Tibial nerve (tissue), 4 donors: ENCODE measurements around the gene GPR37. TPM values are rescaled to one million over a fixed set of nuclear protein-coding genes. Genes with fewer than 3 reads are reported as not detected.
A peak's percentile ranks its signal among the peaks of the same experiment; 100 is the strongest.

Experiments
- DNase-seq, 2 donors: peaks; one replicate each; pipeline ENCODE4 v3.0.0-alpha.2; 2019; ENCODE audit warnings: low spot score in 2 of 2
- H3K27ac ChIP-seq, 4 donors: fragments of 200-600 bp; sonication (generic) in 3 of 4; one replicate each; pipeline ENCODE4 v1.5.1; 2017 to 2019; ENCODE audit warnings: mild to moderate bottlenecking in 1 of 4
- H3K27me3 ChIP-seq, 2 donors: fragments of 200-600 bp; sonication (generic) in 1 of 2; one replicate each; pipeline versions ENCODE4 v1.5.1 to v1.6.0; 2017 to 2019
- H3K36me3 ChIP-seq, 3 donors: fragments of 200-600 bp; sonication (generic); one replicate each; pipeline ENCODE4 v1.5.1; 2018 to 2019
- H3K4me1 ChIP-seq, 4 donors: fragments of 200-600 bp; sonication (generic) in 3 of 4; one replicate each; pipeline ENCODE4 v1.5.1; 2017 to 2019
- H3K4me3 ChIP-seq, 4 donors: fragments of 200-600 bp; sonication (generic) in 3 of 4; one replicate each; pipeline ENCODE4 v1.5.1; 2017 to 2019; ENCODE audit warnings: mild to moderate bottlenecking in 1 of 4, moderate library complexity in 1 of 4
- H3K9me3 ChIP-seq, 4 donors: fragments of 200-600 bp; sonication (generic) in 3 of 4; one replicate each; pipeline ENCODE4 v1.5.1; 2017 to 2019
- EP300 ChIP-seq, 2 donors: sonication (generic); formaldehyde crosslinking; IDR thresholded peaks; one replicate each; pipeline ENCODE4 v1.6.1; 2017; ENCODE audit warnings: antibody characterized with exemption in 2 of 2, mild to moderate bottlenecking in 1 of 2
- POLR2A ChIP-seq, 2 donors: fragments of 450-650 bp; IDR thresholded peaks; one replicate each; pipeline ENCODE4 v1.6.1; 2017; ENCODE audit warnings: antibody characterized with exemption in 2 of 2, mild to moderate bottlenecking in 2 of 2, moderate library complexity in 2 of 2
- WGBS, 2 donors: methylation state at CpG; one replicate each; pipeline ENCODE4 v1.1.5; 2018; 5-methylcytosine and 5-hydroxymethylcytosine counted together
- total RNA-seq, 4 donors: library from RNA; depleted of rRNA; stranded (reverse); fragments of >200 nt; gene quantifications; one replicate each; pipeline ENCODE4 v1.1.0, GENCODE V29; 2016
- TF ChIP-seq, protein P1 (sequence below), 5 experiments: fragments of 200-600 bp in 3 of 5; fragments of 450-650 bp in 2 of 5; sonication (generic) in 3 of 5; IDR thresholded peaks; one replicate each; pipeline ENCODE4 v1.5.1; 2016 to 2019; ENCODE audit warnings: antibody characterized with exemption in 5 of 5, mild to moderate bottlenecking in 3 of 5, moderate library complexity in 2 of 5

Gene GPR37
- total RNA-seq, 4 donors from 2014 or later, result 0.21 to 0.60 TPM; not detected in 2

- 1 to 4% methylated on average over 19 to 24 of the region's 26 CpGs for WGBS, 2 donors
- H3K27me3 ChIP-seq, result peaks cover 0 to 36% of the 10 kb centered on the region in 2 donors
- H3K36me3 ChIP-seq, result no peaks in the 10 kb centered on the region
- H3K4me3 ChIP-seq, result peak overlapping the region; percentile 28 to 52 (median 46)
- peaks cover 0 to 5% (median 0%) of the 10 kb centered on the region in 4 donors for H3K9me3 ChIP-seq
- no peak for DNase-seq
- peaks cover 0 to 27% (median 9%) of the 10 kb centered on the region in 4 donors for H3K4me1 ChIP-seq
- H3K27ac ChIP-seq, result no peak overlapping the region
- TF ChIP-seq POLR2A (IDR thresholded peaks at IDR 0.05), result no peak
- TF ChIP-seq, protein P1, sequence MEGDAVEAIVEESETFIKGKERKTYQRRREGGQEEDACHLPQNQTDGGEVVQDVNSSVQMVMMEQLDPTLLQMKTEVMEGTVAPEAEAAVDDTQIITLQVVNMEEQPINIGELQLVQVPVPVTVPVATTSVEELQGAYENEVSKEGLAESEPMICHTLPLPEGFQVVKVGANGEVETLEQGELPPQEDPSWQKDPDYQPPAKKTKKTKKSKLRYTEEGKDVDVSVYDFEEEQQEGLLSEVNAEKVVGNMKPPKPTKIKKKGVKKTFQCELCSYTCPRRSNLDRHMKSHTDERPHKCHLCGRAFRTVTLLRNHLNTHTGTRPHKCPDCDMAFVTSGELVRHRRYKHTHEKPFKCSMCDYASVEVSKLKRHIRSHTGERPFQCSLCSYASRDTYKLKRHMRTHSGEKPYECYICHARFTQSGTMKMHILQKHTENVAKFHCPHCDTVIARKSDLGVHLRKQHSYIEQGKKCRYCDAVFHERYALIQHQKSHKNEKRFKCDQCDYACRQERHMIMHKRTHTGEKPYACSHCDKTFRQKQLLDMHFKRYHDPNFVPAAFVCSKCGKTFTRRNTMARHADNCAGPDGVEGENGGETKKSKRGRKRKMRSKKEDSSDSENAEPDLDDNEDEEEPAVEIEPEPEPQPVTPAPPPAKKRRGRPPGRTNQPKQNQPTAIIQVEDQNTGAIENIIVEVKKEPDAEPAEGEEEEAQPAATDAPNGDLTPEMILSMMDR (IDR thresholded peaks at IDR 0.05), result no peak
- no peak for TF ChIP-seq EP300 (IDR thresholded peaks at IDR 0.05)
Observed at GRCh38 chr7:124764847-124765400, 668 bp downstream of the GPR37 start.

GRCh38 chr7:124764051-124764846, 1.3 kb downstream of the GPR37 start:
- Histone ChIP-seq H3K27me3 (peaks cover 0 to 36% of the 10 kb centered on the region in 2 donors), H3K9me3 (peaks cover 0 to 5% (median 0%) of the 10 kb centered on the region in 4 donors), H3K4me1 (peaks cover 0 to 27% (median 9%) of the 10 kb centered on the region in 4 donors), H3K4me3 (peak overlapping the region; percentile 13 to 52 (median 46)), H3K27ac (no peak overlapping the region), H3K36me3 (no peaks in the 10 kb centered on the region)
- 14 to 15% methylated on average over 30 to 47 of the region's 48 CpGs for WGBS, 2 donors
- DNase-seq, result no peak
- TF ChIP-seq, protein P1 (IDR thresholded peaks at IDR 0.05), result no peak
- TF ChIP-seq POLR2A (IDR thresholded peaks at IDR 0.05) (no peak), EP300 (IDR thresholded peaks at IDR 0.05) (no peak)

DNA sequence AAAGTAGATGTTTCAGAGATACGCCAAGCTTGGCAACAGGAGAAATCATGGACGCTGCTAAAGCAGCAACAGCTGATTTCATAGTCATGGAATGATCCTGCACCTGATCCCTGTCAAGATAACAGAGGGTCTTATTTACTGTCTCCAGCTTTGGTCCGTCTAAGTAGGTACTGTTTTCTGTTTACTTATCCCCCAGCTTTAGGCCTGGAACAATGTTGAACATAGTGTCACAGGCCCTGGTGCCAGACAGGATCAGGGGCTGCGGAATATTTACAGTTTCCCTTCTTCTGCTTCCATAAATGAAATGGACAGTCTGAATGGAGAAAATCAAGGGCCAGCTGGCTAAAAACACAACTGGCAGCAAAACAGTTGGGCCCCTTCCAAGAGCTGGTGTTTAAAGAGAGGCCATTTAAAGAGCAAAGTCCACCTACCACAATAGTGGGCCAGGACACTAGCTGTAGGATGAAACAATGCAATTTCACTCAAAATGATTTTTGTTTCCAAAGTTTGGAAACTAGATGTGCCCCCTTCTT, 2.9 kb downstream of the GPR37 start:
- 49 to 58% methylated on average over 4 of the region's 4 CpGs for WGBS, 2 donors
- Histone ChIP-seq H3K9me3 (peaks cover 0 to 5% (median 0%) of the 10 kb centered on the region in 4 donors), H3K36me3 (no peaks in the 10 kb centered on the region), H3K27ac (no peak overlapping the region), H3K27me3 (peaks cover 0 to 36% of the 10 kb centered on the region in 2 donors), H3K4me3 (no peak overlapping the region), H3K4me1 (peaks cover 0 to 27% (median 9%) of the 10 kb centered on the region in 4 donors)
- DNase-seq, result no peak
- TF ChIP-seq POLR2A (IDR thresholded peaks at IDR 0.05) (no peak), EP300 (IDR thresholded peaks at IDR 0.05) (no peak)
- TF ChIP-seq, protein P1 (IDR thresholded peaks at IDR 0.05), result no peak

- no peak for DNase-seq
- H3K36me3 ChIP-seq, result no peaks in the 10 kb centered on the region
- no peak overlapping the region for H3K4me3 ChIP-seq
- peaks cover 0 to 5% (median 0%) of the 10 kb centered on the region in 4 donors for H3K9me3 ChIP-seq
- peaks cover 0 to 29% of the 10 kb centered on the region in 2 donors for H3K27me3 ChIP-seq
- 75 to 76% methylated on average over 2 of the region's 2 CpGs for WGBS, 2 donors
- TF ChIP-seq POLR2A (IDR thresholded peaks at IDR 0.05) (no peak), EP300 (IDR thresholded peaks at IDR 0.05) (no peak)
- TF ChIP-seq, protein P1 (IDR thresholded peaks at IDR 0.05), result no peak
- peaks cover 0 to 25% (median 9%) of the 10 kb centered on the region in 4 donors for H3K4me1 ChIP-seq
- no peak overlapping the region for H3K27ac ChIP-seq
Observed at GRCh38 chr7:124761164-124761715, 4.4 kb downstream of the GPR37 start.
